Stimulated activated naive CD8-positive, alpha-beta T cell treated with anti-CD3 and anti-CD28 coated beads, Interleukin-15, Interleukin-2, amounts not matched to agents 100 ng/mL and 50 ng/mL, for 24 hours (primary cell): Measurements from ENCODE around the gene FRMD5.

Experiments used
- H3K27ac Mint-ChIP-seq: one replicate; pipeline ENCODE4 v1.8.0; 2021; ENCODE audit warnings: mild to moderate bottlenecking, mixed read lengths
- H3K27me3 Mint-ChIP-seq: one replicate; pipeline ENCODE4 v1.8.0; 2021; ENCODE audit warnings: mixed read lengths
- H3K36me3 Mint-ChIP-seq: one replicate; pipeline ENCODE4 v1.8.0; 2021; ENCODE audit warnings: low read depth, mixed read lengths
- H3K4me1 Mint-ChIP-seq: one replicate; pipeline ENCODE4 v1.8.0; 2021; ENCODE audit warnings: low read depth, mixed read lengths
- H3K4me3 Mint-ChIP-seq: one replicate; pipeline ENCODE4 v1.8.0; 2021; ENCODE audit warnings: mild to moderate bottlenecking, mixed read lengths
- H3K9me3 Mint-ChIP-seq: one replicate; pipeline ENCODE4 v1.8.0; 2021; ENCODE audit warnings: mixed read lengths

FRMD5 gene

GRCh38 chr15:44145495-44145894, 49.6 kb downstream of the FRMD5 start:
- no peak overlapping the region for H3K4me3 Mint-ChIP-seq
- H3K9me3 Mint-ChIP-seq = no peaks in the 10 kb centered on the region
- peaks cover 24% of the 10 kb centered on the region for H3K27me3 Mint-ChIP-seq
- H3K4me1 Mint-ChIP-seq = no peaks in the 10 kb centered on the region
- H3K27ac Mint-ChIP-seq = no peak overlapping the region
- no peaks in the 10 kb centered on the region for H3K36me3 Mint-ChIP-seq

- Mint-ChIP-seq H3K4me1 (no peaks in the 10 kb centered on the region), H3K9me3 (no peaks in the 10 kb centered on the region), H3K27ac (no peak overlapping the region), H3K36me3 (no peaks in the 10 kb centered on the region), H3K4me3 (no peak overlapping the region), H3K27me3 (peaks cover 20% of the 10 kb centered on the region)
These were observed 50.1 kb downstream of the FRMD5 start for GRCh38 chr15:44144992-44145391.

- Mint-ChIP-seq H3K27ac (no peak overlapping the region), H3K9me3 (no peaks in the 10 kb centered on the region), H3K4me1 (no peaks in the 10 kb centered on the region), H3K27me3 (peaks cover 12% of the 10 kb centered on the region), H3K4me3 (no peak overlapping the region), H3K36me3 (no peaks in the 10 kb centered on the region)
These were observed 50.9 kb downstream of the FRMD5 start for GRCh38 chr15:44144184-44144583.

GRCh38 chr15:44137750-44138149, 57.3 kb downstream of the FRMD5 start:
- no peaks in the 10 kb centered on the region for H3K4me1 Mint-ChIP-seq
- H3K36me3 Mint-ChIP-seq = no peaks in the 10 kb centered on the region
- H3K4me3 Mint-ChIP-seq = no peak overlapping the region
- no peaks in the 10 kb centered on the region for H3K27me3 Mint-ChIP-seq
- H3K9me3 Mint-ChIP-seq = no peaks in the 10 kb centered on the region
- H3K27ac Mint-ChIP-seq = no peak overlapping the region

- H3K27me3 Mint-ChIP-seq = no peaks in the 10 kb centered on the region
- no peaks in the 10 kb centered on the region for H3K36me3 Mint-ChIP-seq
- H3K27ac Mint-ChIP-seq = no peak overlapping the region
- no peaks in the 10 kb centered on the region for H3K4me1 Mint-ChIP-seq
- no peaks in the 10 kb centered on the region for H3K9me3 Mint-ChIP-seq
- no peak overlapping the region for H3K4me3 Mint-ChIP-seq
These were observed 58.0 kb downstream of the FRMD5 start for GRCh38 chr15:44136991-44137477.

GRCh38 chr15:44132057-44132456, 63.0 kb downstream of the FRMD5 start:
- no peaks in the 10 kb centered on the region for H3K36me3 Mint-ChIP-seq
- H3K4me1 Mint-ChIP-seq = no peaks in the 10 kb centered on the region
- H3K27ac Mint-ChIP-seq = no peak overlapping the region
- no peaks in the 10 kb centered on the region for H3K9me3 Mint-ChIP-seq
- H3K4me3 Mint-ChIP-seq = no peak overlapping the region
- peaks cover 21% of the 10 kb centered on the region for H3K27me3 Mint-ChIP-seq

GRCh38 chr15:44130778-44131177, 64.3 kb downstream of the FRMD5 start:
- no peak overlapping the region for H3K27ac Mint-ChIP-seq
- no peaks in the 10 kb centered on the region for H3K4me1 Mint-ChIP-seq
- no peaks in the 10 kb centered on the region for H3K9me3 Mint-ChIP-seq
- H3K36me3 Mint-ChIP-seq = no peaks in the 10 kb centered on the region
- peaks cover 21% of the 10 kb centered on the region for H3K27me3 Mint-ChIP-seq
- no peak overlapping the region for H3K4me3 Mint-ChIP-seq

- no peaks in the 10 kb centered on the region for H3K4me1 Mint-ChIP-seq
- H3K4me3 Mint-ChIP-seq = no peak overlapping the region
- no peaks in the 10 kb centered on the region for H3K36me3 Mint-ChIP-seq
- no peak overlapping the region for H3K27ac Mint-ChIP-seq
- no peaks in the 10 kb centered on the region for H3K9me3 Mint-ChIP-seq
- peaks cover 21% of the 10 kb centered on the region for H3K27me3 Mint-ChIP-seq
These were observed 65.2 kb downstream of the FRMD5 start for GRCh38 chr15:44129911-44130310.

- Mint-ChIP-seq H3K4me1 (no peaks in the 10 kb centered on the region), H3K9me3 (no peaks in the 10 kb centered on the region), H3K27me3 (peaks cover 21% of the 10 kb centered on the region), H3K27ac (peak overlapping the region; percentile 8), H3K4me3 (no peak overlapping the region), H3K36me3 (no peaks in the 10 kb centered on the region)
These were observed 66.6 kb downstream of the FRMD5 start for GRCh38 chr15:44128443-44128842.

- Mint-ChIP-seq H3K27ac (no peak overlapping the region), H3K4me3 (no peak overlapping the region), H3K9me3 (no peaks in the 10 kb centered on the region), H3K4me1 (no peaks in the 10 kb centered on the region), H3K36me3 (no peaks in the 10 kb centered on the region), H3K27me3 (peaks cover 20% of the 10 kb centered on the region)
These were observed 69.2 kb downstream of the FRMD5 start for GRCh38 chr15:44125879-44126278.

GRCh38 chr15:44102675-44103254, 92.3 kb downstream of the FRMD5 start:
- Mint-ChIP-seq H3K4me3 (no peak overlapping the region), H3K36me3 (no peaks in the 10 kb centered on the region)

GRCh38 chr15:44101944-44102343, 93.1 kb downstream of the FRMD5 start:
- H3K4me3 Mint-ChIP-seq = no peak overlapping the region
- no peaks in the 10 kb centered on the region for H3K36me3 Mint-ChIP-seq
- H3K9me3 Mint-ChIP-seq = no peaks in the 10 kb centered on the region
- no peak overlapping the region for H3K27ac Mint-ChIP-seq
- no peaks in the 10 kb centered on the region for H3K4me1 Mint-ChIP-seq
- peaks cover 26% of the 10 kb centered on the region for H3K27me3 Mint-ChIP-seq

More at GRCh38 chr15:44102675-44103254, 92.3 kb downstream of the FRMD5 start:
- Mint-ChIP-seq H3K9me3 (no peaks in the 10 kb centered on the region), H3K27me3 (peaks cover 26% of the 10 kb centered on the region), H3K4me1 (no peaks in the 10 kb centered on the region), H3K27ac (no peak overlapping the region)

GRCh38 chr15:44101286-44101685, 93.8 kb downstream of the FRMD5 start:
- H3K9me3 Mint-ChIP-seq = no peaks in the 10 kb centered on the region
- H3K27me3 Mint-ChIP-seq = peaks cover 24% of the 10 kb centered on the region
- no peaks in the 10 kb centered on the region for H3K4me1 Mint-ChIP-seq
- no peak overlapping the region for H3K4me3 Mint-ChIP-seq
- H3K27ac Mint-ChIP-seq = no peak overlapping the region
- H3K36me3 Mint-ChIP-seq = no peaks in the 10 kb centered on the region

- no peak overlapping the region for H3K4me3 Mint-ChIP-seq
These were observed 95.4 kb downstream of the FRMD5 start for GRCh38 chr15:44099671-44100070.

GRCh38 chr15:44097552-44097951, 97.5 kb downstream of the FRMD5 start:
- H3K4me1 Mint-ChIP-seq = no peaks in the 10 kb centered on the region
- no peaks in the 10 kb centered on the region for H3K9me3 Mint-ChIP-seq
- H3K4me3 Mint-ChIP-seq = no peak overlapping the region
- H3K27ac Mint-ChIP-seq = no peak overlapping the region
- H3K36me3 Mint-ChIP-seq = no peaks in the 10 kb centered on the region
- peaks cover 35% of the 10 kb centered on the region for H3K27me3 Mint-ChIP-seq

More at GRCh38 chr15:44099671-44100070, 95.4 kb downstream of the FRMD5 start:
- Mint-ChIP-seq H3K9me3 (no peaks in the 10 kb centered on the region), H3K27ac (no peak overlapping the region), H3K4me1 (no peaks in the 10 kb centered on the region), H3K36me3 (no peaks in the 10 kb centered on the region), H3K27me3 (peaks cover 30% of the 10 kb centered on the region)

- Mint-ChIP-seq H3K4me1 (no peaks in the 10 kb centered on the region), H3K36me3 (no peaks in the 10 kb centered on the region), H3K27me3 (peaks cover 36% of the 10 kb centered on the region), H3K27ac (no peak overlapping the region), H3K4me3 (no peak overlapping the region), H3K9me3 (no peaks in the 10 kb centered on the region)
These were observed 98.5 kb downstream of the FRMD5 start for GRCh38 chr15:44096596-44096995.
